PC-9 (cell line): ENCODE results near the gene GRAMD2B. TPM values are rescaled to one million over a fixed set of nuclear protein-coding genes. Genes with fewer than 3 reads are reported as not detected.

Experiments used
- BruUV-seq: library from RNA; stranded (reverse); fragments of 400-500 nt; replicated peaks from 2 replicates; lab custom pipeline; 2021; lab: Mats Ljungman, UMichigan
- CTCF ChIA-PET: fragments of 300-600 bp; sonication (Branson Sonifier 250); formaldehyde crosslinking; loops from one replicate; lab custom pipeline; 2022; ENCODE audit warnings: antibody characterized with exemption; lab: Charles Lee
- POLR2A ChIA-PET: fragments of 300-600 bp; sonication (Branson Sonifier 250); formaldehyde crosslinking; loops from one replicate; lab custom pipeline; 2022; ENCODE audit warnings: antibody characterized with exemption; ENCODE audit not compliant: unreplicated experiment; lab: Charles Lee
- DNase-seq, 2 experiments: peaks; one replicate each; pipeline versions ENCODE4 v3.0.0 to v3.0.0-alpha.2; 2015 to 2022; ENCODE audit warnings: mixed read lengths in 1 of 2
- H2AFZ ChIP-seq: fragments of 200-600 bp; sonication (generic); 2 replicates; pipeline ENCODE4 v1.8.1; 2017; ENCODE audit warnings: antibody characterized with exemption
- H3F3A ChIP-seq: fragments of 200-600 bp; sonication (generic); 2 replicates; pipeline ENCODE4 v1.8.1; 2017; ENCODE audit warnings: antibody characterized with exemption, mild to moderate bottlenecking, low read depth; ENCODE audit not compliant: insufficient read depth
- H3K27ac ChIP-seq: fragments of 200-600 bp; sonication (generic); 2 replicates; pipeline ENCODE4 v1.6.1; 2016; ENCODE audit warnings: mixed run types
- H3K27me3 ChIP-seq: fragments of 200-600 bp; sonication (generic); 2 replicates; pipeline ENCODE4 v1.6.1; 2016; ENCODE audit warnings: low read depth, mixed run types; ENCODE audit not compliant: insufficient read depth
- H3K36me3 ChIP-seq: fragments of 200-600 bp; sonication (generic); 2 replicates; pipeline ENCODE4 v1.6.1; 2016; ENCODE audit warnings: low read depth, mixed run types
- H3K4me1 ChIP-seq: fragments of 200-600 bp; sonication (generic); replicated peaks from 2 replicates; pipeline ENCODE4 v1.6.1; 2016; ENCODE audit warnings: mixed run types; ENCODE audit not compliant: insufficient read depth
- H3K4me2 ChIP-seq: fragments of 200-600 bp; sonication (generic); 2 replicates; pipeline ENCODE4 v1.6.1; 2017; ENCODE audit warnings: mixed run types
- H3K4me3 ChIP-seq: fragments of 200-600 bp; sonication (generic); 2 replicates; pipeline ENCODE4 v1.6.1; 2016; ENCODE audit warnings: mixed run types
- H3K79me2 ChIP-seq: fragments of 200-600 bp; sonication (generic); 2 replicates; pipeline ENCODE4 v1.6.1; 2017; ENCODE audit warnings: low read depth, mixed run types
- H3K9me2 ChIP-seq: fragments of 200-600 bp; sonication (generic); 2 replicates; pipeline ENCODE4 v1.8.1; 2017; ENCODE audit warnings: mild to moderate bottlenecking; ENCODE audit not compliant: insufficient read depth
- H3K9me3 ChIP-seq: fragments of 200-600 bp; sonication (generic); 2 replicates; pipeline ENCODE4 v1.8.1; 2016; ENCODE audit warnings: low read depth; ENCODE audit not compliant: insufficient read depth
- H4K20me1 ChIP-seq: fragments of 200-600 bp; sonication (generic); 2 replicates; pipeline ENCODE4 v1.8.1; 2017; ENCODE audit not compliant: insufficient read depth
- EZH2 ChIP-seq: fragments of 200-600 bp; sonication (generic); IDR thresholded peaks from 2 replicates; pipeline ENCODE4 v1.8.0; 2017; ENCODE audit warnings: antibody characterized with exemption, low read depth
- intact Hi-C: fragments of 100-400 bp; cut with micrococcal nuclease; formaldehyde crosslinking; loops from one replicate; pipeline ENCODE4 v1.10.0; 2022; ENCODE audit not compliant: unreplicated experiment
- total RNA-seq: library from RNA; stranded (reverse); gene quantifications from 2 replicates; pipeline ENCODE4 v1.2.3, GENCODE V29; 2021
- TF ChIP-seq, protein P1 (sequence below): fragments of 200-600 bp; sonication (generic); conservative IDR thresholded peaks from 2 replicates; pipeline ENCODE4 v1.6.1; 2017; ENCODE audit warnings: mixed run types, antibody characterized with exemption, mild to moderate bottlenecking, moderate library complexity

Gene GRAMD2B
- total RNA-seq, 1 experiment from 2014 or later = 10.0 TPM

- no peak for DNase-seq
- Histone ChIP-seq H4K20me1 (no peaks in the 10 kb centered on the region), H3K27me3 (no peaks in the 10 kb centered on the region), H3K9me2 (no peaks in the 10 kb centered on the region), H3K36me3 (no peaks in the 10 kb centered on the region), H3K79me2 (no peaks in the 10 kb centered on the region), H3K4me1 (peaks cover 5% of the 10 kb centered on the region), H3K4me3 (no peak overlapping the region), H3K4me2 (no peak overlapping the region), H3K9me3 (no peaks in the 10 kb centered on the region), H2AFZ (no peak overlapping the region), H3F3A (no peaks in the 10 kb centered on the region), H3K27ac (no peak overlapping the region)
- CTCF ChIA-PET = interaction anchor here (0.5 kb wide), 1 partner anchor 265 kb away, joined by 4 read pairs; no protein-coding TSS in a partner anchor
- intact Hi-C loops = loop anchor here (5.0 to 10.0 kb wide), 2 partner anchors 54 to 261 kb away; partner anchors contain the start of gene ALDH7A1
- BruUV-seq = no TSS peak
- TF ChIP-seq, protein P1, sequence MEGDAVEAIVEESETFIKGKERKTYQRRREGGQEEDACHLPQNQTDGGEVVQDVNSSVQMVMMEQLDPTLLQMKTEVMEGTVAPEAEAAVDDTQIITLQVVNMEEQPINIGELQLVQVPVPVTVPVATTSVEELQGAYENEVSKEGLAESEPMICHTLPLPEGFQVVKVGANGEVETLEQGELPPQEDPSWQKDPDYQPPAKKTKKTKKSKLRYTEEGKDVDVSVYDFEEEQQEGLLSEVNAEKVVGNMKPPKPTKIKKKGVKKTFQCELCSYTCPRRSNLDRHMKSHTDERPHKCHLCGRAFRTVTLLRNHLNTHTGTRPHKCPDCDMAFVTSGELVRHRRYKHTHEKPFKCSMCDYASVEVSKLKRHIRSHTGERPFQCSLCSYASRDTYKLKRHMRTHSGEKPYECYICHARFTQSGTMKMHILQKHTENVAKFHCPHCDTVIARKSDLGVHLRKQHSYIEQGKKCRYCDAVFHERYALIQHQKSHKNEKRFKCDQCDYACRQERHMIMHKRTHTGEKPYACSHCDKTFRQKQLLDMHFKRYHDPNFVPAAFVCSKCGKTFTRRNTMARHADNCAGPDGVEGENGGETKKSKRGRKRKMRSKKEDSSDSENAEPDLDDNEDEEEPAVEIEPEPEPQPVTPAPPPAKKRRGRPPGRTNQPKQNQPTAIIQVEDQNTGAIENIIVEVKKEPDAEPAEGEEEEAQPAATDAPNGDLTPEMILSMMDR = no peak
- no peak for TF ChIP-seq EZH2
- POLR2A ChIA-PET = interaction anchor here (0.7 kb wide), 1 partner anchor 61 kb away, joined by 12 read pairs; no protein-coding TSS in a partner anchor
Measured at GRCh38 chr5:126543660-126544059, 120.5 kb downstream of the GRAMD2B start.

Other genes starting within 250 kb of the GRAMD2B start
- gene ALDH7A1, start 171.8 kb downstream of the GRAMD2B start, total RNA-seq = 109 and 111 TPM in 2 replicates
- gene PHAX, start 177.5 kb downstream of the GRAMD2B start, total RNA-seq = 21.5 and 30.6 TPM in 2 replicates